ENCODE data around the gene HARS2.
"Not testable (repeated sequence)": the region's sequence is repeated elsewhere in the genome, so short reads cannot be mapped to it uniquely, and the experiment has no call there.

The HARS2 gene

GRCh38 chr5:140700177-140701144 is 9.2 kb downstream of the HARS2 start, which contains the start of gene ZMAT2:
ZMAT2 (plus strand) TSS chr5:140700447; CDS start chr5:140700461, 14 bp downstream.
- peak; percentile 41 to 98 (median 93) for DNase-seq

GRCh38 chr5:140707812-140708211 is 16.6 kb downstream of the HARS2 start:
- no peak for DNase-seq

DNA sequence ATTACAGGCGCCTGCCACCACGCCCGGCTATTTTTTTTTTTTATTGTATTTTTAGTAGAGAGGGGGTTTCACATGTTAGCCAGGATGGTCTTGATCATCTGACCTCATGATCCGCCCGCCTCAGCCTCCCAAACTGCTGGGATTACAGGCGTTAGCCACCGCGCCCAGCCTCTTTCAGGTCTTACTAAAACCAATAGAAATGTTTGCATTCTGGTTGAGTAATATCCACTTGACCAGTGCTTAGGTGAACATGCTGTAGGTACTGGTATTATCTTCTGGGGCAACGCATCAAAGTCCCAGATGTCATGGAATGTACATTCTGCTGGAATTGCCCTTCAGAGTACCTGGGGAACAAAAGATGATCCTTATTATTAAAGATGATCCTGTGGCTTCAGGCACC is 17.5 kb downstream of the HARS2 start:
- not testable (repeated sequence) for DNase-seq

GRCh38 chr5:140710899-140711552 is 19.8 kb downstream of the HARS2 start:
- DNase-seq, result peak in 53 of 56 donors; percentile 2 to 92 (median 45)

GRCh38 chr5:140711794-140712193 is 20.5 kb downstream of the HARS2 start:
- DNase-seq, result no peak

GRCh38 chr5:140713562-140714094 is 22.4 kb downstream of the HARS2 start:
- no peak for DNase-seq

DNA sequence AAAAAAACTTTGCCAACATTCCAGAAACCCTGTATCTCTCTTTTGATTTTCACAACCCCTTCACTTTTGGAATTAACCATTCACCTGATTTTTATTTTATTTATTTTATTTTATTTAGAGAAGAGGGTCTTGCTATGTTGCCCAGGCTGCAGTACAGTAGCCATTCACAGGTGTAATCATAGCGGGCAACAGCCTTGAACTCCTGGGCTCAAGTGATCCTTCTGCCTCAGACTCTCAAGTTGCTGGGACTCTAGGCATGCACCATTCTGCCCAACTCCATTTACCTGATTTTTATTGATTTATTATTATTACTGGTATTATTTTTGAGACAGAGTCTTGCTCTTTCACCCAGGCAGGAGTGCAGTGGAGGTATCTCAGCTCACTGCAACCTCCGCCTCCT is 25.0 kb downstream of the HARS2 start:
- DNase-seq, result not testable (repeated sequence)

- no peak for DNase-seq
These were observed 27.0 kb downstream of the HARS2 start for GRCh38 chr5:140718266-140718592.

DNA sequence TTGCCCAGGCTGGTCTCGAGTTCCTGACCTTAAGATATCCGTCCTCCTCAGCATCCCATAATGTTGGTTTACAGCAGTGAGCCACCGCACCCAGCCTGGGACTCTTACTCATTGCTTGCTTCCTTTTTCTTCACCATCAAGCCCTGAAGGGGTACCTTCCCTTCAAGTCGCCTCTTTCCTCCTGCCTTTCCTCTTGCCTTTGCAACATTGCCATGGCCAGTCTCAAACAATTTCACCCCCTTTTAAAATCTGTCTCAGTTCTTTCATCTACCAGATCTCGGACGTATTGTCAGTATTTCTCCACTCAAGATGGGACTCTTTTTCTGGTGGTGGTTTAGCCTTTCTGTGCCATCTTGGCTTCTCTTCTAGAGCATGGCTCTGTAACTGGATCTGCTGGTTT is 29.5 kb downstream of the HARS2 start:
- not testable (repeated sequence) for DNase-seq

- not testable (repeated sequence) for DNase-seq
These were observed 30.1 kb downstream of the HARS2 start for GRCh38 chr5:140721395-140721794.

DNA sequence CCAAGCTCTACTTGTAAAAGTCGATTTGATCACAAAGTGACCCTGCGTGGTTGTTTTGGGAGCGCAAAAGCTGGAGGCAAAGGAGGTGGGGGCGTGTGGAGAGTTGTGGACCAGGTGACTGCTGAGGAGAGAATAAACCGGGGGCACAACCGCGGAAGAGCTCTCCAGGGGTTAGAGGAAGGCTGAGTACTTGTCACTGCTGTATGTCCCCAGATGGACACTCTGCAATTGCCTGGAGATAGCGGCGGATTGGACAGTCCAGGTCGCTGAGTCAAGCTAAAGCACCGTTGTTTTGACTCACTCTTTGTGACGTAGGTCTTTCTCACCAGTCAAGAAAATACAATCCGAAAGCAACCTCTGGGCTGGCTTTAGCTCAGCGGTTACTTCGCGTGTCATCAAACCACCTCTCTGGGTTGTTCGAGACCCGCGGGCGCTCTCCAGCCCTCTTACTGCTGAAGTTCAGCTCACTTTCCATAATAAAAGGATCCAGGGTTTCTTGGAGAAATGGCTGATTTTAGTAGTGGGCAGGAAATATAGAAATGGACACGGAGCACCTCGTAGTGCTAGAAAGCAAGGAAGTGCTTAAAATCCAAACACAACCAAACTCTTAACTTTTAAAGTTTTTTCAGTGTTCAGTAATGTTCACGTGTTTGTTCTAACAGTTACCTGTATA is 34.7 kb downstream of the HARS2 start:
- DNase-seq, result peak in 1 of 56 donors; percentile 5

- DNase-seq, result no peak
These were observed 41.8 kb downstream of the HARS2 start for GRCh38 chr5:140733098-140733497.

DNA sequence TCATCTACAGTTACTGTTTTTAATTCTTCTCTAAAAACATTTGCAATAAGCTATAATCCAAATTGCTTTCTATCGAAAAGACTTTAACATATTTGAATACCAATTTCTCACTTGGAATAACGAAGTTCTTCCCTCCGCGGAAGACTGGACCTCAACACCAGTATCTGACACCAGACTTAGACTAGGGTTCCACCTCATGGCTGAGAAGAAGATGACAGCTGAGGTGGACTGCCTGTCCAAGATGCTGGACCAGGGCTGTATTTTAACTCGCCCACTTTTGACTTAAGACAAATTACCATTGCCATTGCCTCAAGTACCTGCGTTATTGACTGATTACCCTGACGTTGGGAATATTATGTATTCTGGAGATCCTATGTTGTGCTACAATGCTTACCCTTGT is 43.1 kb downstream of the HARS2 start:
- no peak for DNase-seq

GRCh38 chr5:140737486-140737885 is 46.2 kb downstream of the HARS2 start:
- DNase-seq, result no peak

DNA sequence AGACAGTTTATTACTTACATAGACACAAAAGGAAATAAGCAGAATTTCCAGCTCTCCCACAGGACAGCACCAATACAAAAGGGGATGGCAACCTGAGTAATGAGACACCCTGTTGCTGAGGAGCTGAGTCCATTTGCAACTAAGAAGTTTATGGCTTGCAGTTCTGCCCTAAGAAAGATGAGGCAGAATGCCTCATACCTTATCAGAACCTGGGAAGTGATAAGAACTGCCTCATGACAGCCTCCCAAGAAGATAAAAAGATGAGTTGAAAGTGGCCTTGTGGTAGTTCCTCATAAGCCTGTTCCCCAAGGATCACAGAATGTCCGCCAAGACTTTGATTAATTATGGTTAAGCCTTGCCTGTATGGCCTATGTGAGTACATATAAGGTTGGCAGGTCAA is 50.7 kb downstream of the HARS2 start:
- no peak for DNase-seq

Measured in amygdala (tissue), 56 donors.